NB4 (cell line): ENCODE results near the gene CPSF6.

ENCODE experiments used
- MAX ChIP-seq: IDR thresholded peaks from 2 replicates; pipeline ENCODE4 v1.6.1; 2011; ENCODE audit warnings: low read depth, low read length
- MYC ChIP-seq: IDR thresholded peaks from 2 replicates; pipeline ENCODE4 v1.6.1; 2011; ENCODE audit warnings: low read depth, low read length
- POLR2A ChIP-seq: IDR thresholded peaks from 2 replicates; pipeline ENCODE4 v1.6.1; 2011; ENCODE audit warnings: mild to moderate bottlenecking; ENCODE audit not compliant: insufficient read length; ENCODE audit errors: extremely low read depth
- TF ChIP-seq, protein P1 (sequence below): IDR thresholded peaks from one replicate; pipeline ENCODE4 v1.5.1; 2012; ENCODE audit warnings: low read depth, low read length

- TF ChIP-seq, protein P1, sequence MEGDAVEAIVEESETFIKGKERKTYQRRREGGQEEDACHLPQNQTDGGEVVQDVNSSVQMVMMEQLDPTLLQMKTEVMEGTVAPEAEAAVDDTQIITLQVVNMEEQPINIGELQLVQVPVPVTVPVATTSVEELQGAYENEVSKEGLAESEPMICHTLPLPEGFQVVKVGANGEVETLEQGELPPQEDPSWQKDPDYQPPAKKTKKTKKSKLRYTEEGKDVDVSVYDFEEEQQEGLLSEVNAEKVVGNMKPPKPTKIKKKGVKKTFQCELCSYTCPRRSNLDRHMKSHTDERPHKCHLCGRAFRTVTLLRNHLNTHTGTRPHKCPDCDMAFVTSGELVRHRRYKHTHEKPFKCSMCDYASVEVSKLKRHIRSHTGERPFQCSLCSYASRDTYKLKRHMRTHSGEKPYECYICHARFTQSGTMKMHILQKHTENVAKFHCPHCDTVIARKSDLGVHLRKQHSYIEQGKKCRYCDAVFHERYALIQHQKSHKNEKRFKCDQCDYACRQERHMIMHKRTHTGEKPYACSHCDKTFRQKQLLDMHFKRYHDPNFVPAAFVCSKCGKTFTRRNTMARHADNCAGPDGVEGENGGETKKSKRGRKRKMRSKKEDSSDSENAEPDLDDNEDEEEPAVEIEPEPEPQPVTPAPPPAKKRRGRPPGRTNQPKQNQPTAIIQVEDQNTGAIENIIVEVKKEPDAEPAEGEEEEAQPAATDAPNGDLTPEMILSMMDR, result peak; percentile 50
- TF ChIP-seq POLR2A, result no peak
- TF ChIP-seq MAX, result no peak
- no peak for TF ChIP-seq MYC
Measured at GRCh38 chr12:69254046-69254445, 14.7 kb downstream of the CPSF6 start.
